ENCODE measurements around the gene CELA3A. TPM values are rescaled to one million over a fixed set of nuclear protein-coding genes. Genes with fewer than 3 reads are reported as not detected.

CELA3A gene
- total and polyA plus RNA-seq, 10 of the 15 experiments (the other 5 are each of a cell fraction or from before 2014, with no cell fraction given), result 7.6 TPM; not detected in 9

GRCh38 chr1:22025368-22026155, 24.1 kb downstream of the CELA3A start (continued):
- no peak for TF ChIP-seq RAD21 (IDR thresholded peaks at IDR 0.05; ENCODE audit: insufficient read depth, low read depth, low read length)
- TF ChIP-seq YY1 (IDR thresholded peaks at IDR 0.05; ENCODE audit: low read depth, low read length), result peak; percentile 43; the same call in 1 of the 2 replicates
- no peak for TF ChIP-seq PRDM15 (CRISPR knock-in tag; IDR thresholded peaks at IDR 0.05)
- TF ChIP-seq RUNX3 (IDR thresholded peaks at IDR 0.05; ENCODE audit: low read length), result peak; percentile 94
- peak; percentile 73 for TF ChIP-seq E4F1 (IDR thresholded peaks at IDR 0.05; ENCODE audit: borderline replicate concordance, partially characterized antibody)
- TF ChIP-seq RB1 (IDR thresholded peaks at IDR 0.05; ENCODE audit: borderline replicate concordance), result peak; percentile 92; the same call in 1 of the 2 replicates
- TF ChIP-seq NR2F1 (conservative IDR thresholded peaks at IDR 0.05), result no peak; the same call in 1 of the 2 replicates
- TF ChIP-seq IRF4 (IDR thresholded peaks at IDR 0.05; ENCODE audit: low read depth, low read length), result peak; percentile 52
- no peak for TF ChIP-seq HSF1 (IDR thresholded peaks at IDR 0.05; ENCODE audit: low read depth, low read length)
- TF ChIP-seq STAT1 (conservative IDR thresholded peaks at IDR 0.05), result no peak
- no peak for TF ChIP-seq MYB (IDR thresholded peaks at IDR 0.05; ENCODE audit: borderline replicate concordance, low read depth, low read length)
- peak; percentile 47; the same call in 1 of the 2 replicates for TF ChIP-seq LARP7 (IDR thresholded peaks at IDR 0.05)
- peak; percentile 30 for TF ChIP-seq SIX5 (IDR thresholded peaks at IDR 0.05; ENCODE audit: low read depth, low read length, severe bottlenecking)
- no peak for TF ChIP-seq BCL3 (IDR thresholded peaks at IDR 0.05; ENCODE audit: borderline replicate concordance, insufficient read depth, low read depth, low read length, poor library complexity, severe bottlenecking)
- TF ChIP-seq ZBTB40 (IDR thresholded peaks at IDR 0.05; ENCODE audit: borderline replicate concordance), result peak; percentile 95

All from GM12878 (cell line).